B cell (primary cell): ENCODE results near the gene PTGDR. TPM values are rescaled to one million over a fixed set of nuclear protein-coding genes. Genes with fewer than 3 reads are reported as not detected.
A peak's percentile ranks its signal among the peaks of the same experiment; 100 is the strongest.

ENCODE experiments used
- ATAC-seq: fragments of 200-7000 bp; cut with Tn5 transposase; one replicate; pipeline ENCODE4 v1.10.0; 2021; ENCODE audit warnings: low read depth, mild to moderate bottlenecking, moderate number of reproducible peaks, moderate library complexity
- CTCF ChIA-PET: fragments of 350-600 bp; sonication (Branson Sonifier 250); formaldehyde crosslinking; loops from one replicate; lab custom pipeline; 2021; ENCODE audit warnings: antibody characterized with exemption, inconsistent platforms; lab: Charles Lee
- POLR2A ChIA-PET: fragments of 350-600 bp; sonication (Branson Sonifier 250); formaldehyde crosslinking; loops from one replicate; lab custom pipeline; 2021; ENCODE audit warnings: antibody characterized with exemption; lab: Charles Lee
- DNase-seq: peaks from one replicate; pipeline ENCODE4 v3.0.0; 2013
- H2AFZ ChIP-seq: 2 replicates; pipeline ENCODE4 v1.6.1; 2012; ENCODE audit warnings: mild to moderate bottlenecking, low read depth, low read length; ENCODE audit not compliant: insufficient read depth, poor library complexity, severe bottlenecking
- H3K27ac ChIP-seq, 2 donors: 1 replicate in 1 of 2; 2 replicates in 1 of 2; pipeline ENCODE4 v1.5.1; 2012 to 2013; ENCODE audit warnings: low read length in 2 of 2, mild to moderate bottlenecking in 2 of 2, moderate library complexity in 1 of 2
- H3K27me3 ChIP-seq, 4 experiments: fragments of 200-600 bp in 1 of 4; sonication (generic) in 1 of 4; replicated peaks in 1 of 4; 1 replicate in 2 of 4; 2 replicates in 2 of 4; pipeline versions ENCODE4 v1.6.1 to v1.7.0; 2013 to 2016; ENCODE audit warnings: low read length in 3 of 4, mild to moderate bottlenecking in 2 of 4, mixed read lengths in 1 of 4, moderate library complexity in 1 of 4; ENCODE audit not compliant: insufficient read depth in 4 of 4, control insufficient read depth in 3 of 4; ENCODE audit errors: control extremely low read depth in 1 of 4
- H3K36me3 ChIP-seq, 2 experiments: replicated peaks in 1 of 2; 1 replicate in 1 of 2; 2 replicates in 1 of 2; pipeline versions ENCODE4 v1.6.1 to v1.7.1; 2013; ENCODE audit warnings: low read length in 1 of 2; ENCODE audit not compliant: insufficient read depth in 2 of 2, control insufficient read depth in 1 of 2; ENCODE audit errors: control extremely low read depth in 1 of 2, extremely low read depth in 1 of 2
- H3K4me1 ChIP-seq, 2 donors: fragments of 200-600 bp in 1 of 2; sonication (generic) in 1 of 2; 1 replicate in 1 of 2; 2 replicates in 1 of 2; pipeline versions ENCODE4 v1.5.1 to v1.6.1; 2013 to 2017; ENCODE audit warnings: low read length in 2 of 2; ENCODE audit not compliant: control insufficient read depth in 2 of 2, insufficient read depth in 2 of 2
- H3K4me2 ChIP-seq: replicated peaks from 2 replicates; pipeline ENCODE3; 2012; ENCODE audit warnings: mild to moderate bottlenecking, low read depth, low read length; ENCODE audit not compliant: poor library complexity, severe bottlenecking
- H3K4me3 ChIP-seq, 5 experiments: fragments of 200-600 bp in 1 of 5; sonication (generic) in 1 of 5; 1 replicate in 3 of 5; 2 replicates in 2 of 5; pipeline versions ENCODE4 v1.5.1 to v1.7.0; 2011 to 2016; ENCODE audit warnings: low read length in 4 of 5, mild to moderate bottlenecking in 4 of 5, low read depth in 2 of 5, control low read depth in 1 of 5, moderate library complexity in 1 of 5; ENCODE audit not compliant: insufficient read depth in 1 of 5; ENCODE audit errors: control extremely low read depth in 1 of 5, extremely low read depth in 1 of 5
- H3K79me2 ChIP-seq: fragments of 200-600 bp; sonication (generic); one replicate; pipeline ENCODE4 v1.6.0; 2016; ENCODE audit warnings: low read length; ENCODE audit not compliant: control insufficient read depth, insufficient read depth
- H3K9ac ChIP-seq: fragments of 200-600 bp; sonication (generic); 2 replicates; pipeline ENCODE4 v1.6.1; 2017; ENCODE audit warnings: mild to moderate bottlenecking, low read length, moderate library complexity
- H3K9me3 ChIP-seq, 3 donors: one replicate each; pipeline versions ENCODE4 v1.6.1 to v1.7.1; 2013; ENCODE audit warnings: low read length in 2 of 3; ENCODE audit not compliant: control insufficient read depth in 2 of 3, insufficient read depth in 1 of 3; ENCODE audit errors: control extremely low read depth in 1 of 3
- H4K20me1 ChIP-seq: 2 replicates; pipeline ENCODE4 v1.6.0; 2012; ENCODE audit warnings: mild to moderate bottlenecking, low read length; ENCODE audit not compliant: insufficient read depth, control insufficient read depth, poor library complexity, severe bottlenecking
- H3K27ac Mint-ChIP-seq: one replicate; pipeline ENCODE4 v1.8.0; 2021; ENCODE audit warnings: mixed read lengths
- H3K27me3 Mint-ChIP-seq: one replicate; pipeline ENCODE4 v1.8.0; 2021; ENCODE audit warnings: mixed read lengths
- H3K4me1 Mint-ChIP-seq: one replicate; pipeline ENCODE4 v1.8.0; 2021; ENCODE audit warnings: mixed read lengths
- H3K4me3 Mint-ChIP-seq: one replicate; pipeline ENCODE4 v1.8.0; 2021; ENCODE audit warnings: mixed read lengths
- H3K9me3 Mint-ChIP-seq: one replicate; pipeline ENCODE4 v1.8.0; 2022; ENCODE audit warnings: mixed read lengths; ENCODE audit not compliant: insufficient read depth
- EZH2 ChIP-seq: IDR thresholded peaks from 2 replicates; pipeline ENCODE4 v1.6.1; 2012; ENCODE audit warnings: borderline replicate concordance, low read depth, mild to moderate bottlenecking, moderate library complexity, low read length; ENCODE audit not compliant: insufficient read depth, poor library complexity, severe bottlenecking
- WGBS: methylation state at CpG from one replicate; pipeline ENCODE4 v1.1.5; 2013; ENCODE audit warnings: missing lambda C conversion rate; ENCODE audit not compliant: insufficient coverage; 5-methylcytosine and 5-hydroxymethylcytosine counted together
- intact Hi-C: fragments of 100-400 bp; cut with micrococcal nuclease; formaldehyde crosslinking; loops from one replicate; pipeline ENCODE4 v1.10.0; 2022
- polyA plus RNA-seq: library from polyadenylated mRNA; depleted of rRNA; stranded (reverse); fragments of >200 nt; gene quantifications from 2 replicates; pipeline ENCODE4 v1.2.3, GENCODE V29; 2012
- total RNA-seq, 2 donors: library from RNA; stranded (reverse); fragments of 120-200 nt in 1 of 2; gene quantifications; 1 replicate in 1 of 2; 2 replicates in 1 of 2; pipeline versions ENCODE4 v1.2.3 to v1.2.4, GENCODE V29; 2013 to 2022
- TF ChIP-seq, protein P1 (sequence below): fragments of 200-600 bp; IDR thresholded peaks from one replicate; pipeline ENCODE4 v1.8.0; 2022; ENCODE audit warnings: antibody characterized with exemption, mild to moderate bottlenecking

PTGDR gene
- total and polyA plus RNA-seq, 2 donors (not counting 1 experiment from before 2014, with no cell fraction given) = 0.04 TPM; not detected in 1

GRCh38 chr14:52319919-52320318, 52.4 kb downstream of the PTGDR start:
- H3K27ac ChIP-seq = no peak overlapping the region
- Mint-ChIP-seq H3K9me3 (peaks cover 7% of the 10 kb centered on the region), H3K27me3 (peaks cover 59% of the 10 kb centered on the region), H3K4me1 (peaks cover 22% of the 10 kb centered on the region), H3K27ac (no peak overlapping the region), H3K4me3 (no peak overlapping the region)
- DNase-seq = no peak
- WGBS = no CpG with 5 or more reads among the region's 3 CpGs
- ChIA-PET POLR2A (no interaction called here), CTCF (interaction anchor here (0.9 kb wide), 1 partner anchor 8 kb away, joined by 3 read pairs; no protein-coding TSS in a partner anchor)
- no peaks in the 10 kb centered on the region for H3K36me3 ChIP-seq
- peaks cover 0 to 51% (median 49%) of the 10 kb centered on the region in 4 experiments for H3K27me3 ChIP-seq
- TF ChIP-seq EZH2 = no peak
- TF ChIP-seq, protein P1, sequence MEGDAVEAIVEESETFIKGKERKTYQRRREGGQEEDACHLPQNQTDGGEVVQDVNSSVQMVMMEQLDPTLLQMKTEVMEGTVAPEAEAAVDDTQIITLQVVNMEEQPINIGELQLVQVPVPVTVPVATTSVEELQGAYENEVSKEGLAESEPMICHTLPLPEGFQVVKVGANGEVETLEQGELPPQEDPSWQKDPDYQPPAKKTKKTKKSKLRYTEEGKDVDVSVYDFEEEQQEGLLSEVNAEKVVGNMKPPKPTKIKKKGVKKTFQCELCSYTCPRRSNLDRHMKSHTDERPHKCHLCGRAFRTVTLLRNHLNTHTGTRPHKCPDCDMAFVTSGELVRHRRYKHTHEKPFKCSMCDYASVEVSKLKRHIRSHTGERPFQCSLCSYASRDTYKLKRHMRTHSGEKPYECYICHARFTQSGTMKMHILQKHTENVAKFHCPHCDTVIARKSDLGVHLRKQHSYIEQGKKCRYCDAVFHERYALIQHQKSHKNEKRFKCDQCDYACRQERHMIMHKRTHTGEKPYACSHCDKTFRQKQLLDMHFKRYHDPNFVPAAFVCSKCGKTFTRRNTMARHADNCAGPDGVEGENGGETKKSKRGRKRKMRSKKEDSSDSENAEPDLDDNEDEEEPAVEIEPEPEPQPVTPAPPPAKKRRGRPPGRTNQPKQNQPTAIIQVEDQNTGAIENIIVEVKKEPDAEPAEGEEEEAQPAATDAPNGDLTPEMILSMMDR = no peak
- no peak for ATAC-seq
- H3K4me3 ChIP-seq = no peak overlapping the region
- H3K79me2 ChIP-seq = no peaks in the 10 kb centered on the region
- H4K20me1 ChIP-seq = no peaks in the 10 kb centered on the region
- peaks cover 3 to 20% (median 10%) of the 10 kb centered on the region in 3 donors for H3K9me3 ChIP-seq
- H3K4me2 ChIP-seq = no peak overlapping the region
- intact Hi-C loops = no loop called here
- no peak overlapping the region for H3K9ac ChIP-seq
- H3K4me1 ChIP-seq = peaks cover 21% of the 10 kb centered on the region in 2 donors
- no peak overlapping the region for H2AFZ ChIP-seq

DNA sequence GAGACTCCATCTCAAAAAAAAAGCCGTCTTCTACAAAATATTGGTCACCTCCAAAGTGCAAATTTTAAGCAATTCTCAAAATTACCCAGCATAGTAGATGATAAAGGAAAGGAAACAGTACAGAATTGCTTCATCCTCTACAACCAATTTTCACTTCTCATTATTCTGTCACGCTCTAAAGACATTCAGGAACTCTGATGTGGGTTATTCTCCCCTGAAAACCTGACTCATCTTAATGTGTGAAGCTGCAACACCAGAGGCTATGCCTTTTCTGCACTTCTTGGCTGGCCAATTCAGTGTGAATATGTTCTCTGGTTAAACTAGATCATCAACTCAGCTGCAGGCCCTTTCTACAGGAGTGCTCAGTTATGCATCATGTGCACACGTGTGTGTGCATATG, 57.6 kb downstream of the PTGDR start:
- Mint-ChIP-seq H3K27ac (peak overlapping the region; percentile 69), H3K9me3 (peaks cover 9% of the 10 kb centered on the region), H3K27me3 (peaks cover 28% of the 10 kb centered on the region), H3K4me1 (peaks cover 23% of the 10 kb centered on the region), H3K4me3 (peak overlapping the region; percentile 33)
- H2AFZ ChIP-seq = no peak overlapping the region
- H3K4me2 ChIP-seq = peak overlapping the region; percentile 25
- H3K36me3 ChIP-seq = no peaks in the 10 kb centered on the region
- peaks cover 0 to 19% (median 13%) of the 10 kb centered on the region in 4 experiments for H3K27me3 ChIP-seq
- ATAC-seq (peak; percentile 96), DNase-seq (peak; percentile 76)
- intact Hi-C loops = loop anchor here (1.0 to 2.0 kb wide), 2 partner anchors 228 to 404 kb away; partner anchors contain the start of genes GPR137C and TXNDC16
- WGBS = 0% methylated on average over 1 of the region's 3 CpGs
- H3K9me3 ChIP-seq = peaks cover 2 to 20% (median 10%) of the 10 kb centered on the region in 3 donors
- peaks cover 22 to 23% of the 10 kb centered on the region in 2 donors for H3K4me1 ChIP-seq
- ChIA-PET POLR2A (no interaction called here), CTCF (interaction anchor here (1.1 to 1.3 kb wide), 2 partner anchors 8 to 25 kb away, joined by 3 read pairs; no protein-coding TSS in a partner anchor)
- H3K9ac ChIP-seq = no peak overlapping the region
- H4K20me1 ChIP-seq = no peaks in the 10 kb centered on the region
- no peaks in the 10 kb centered on the region for H3K79me2 ChIP-seq
- TF ChIP-seq EZH2 = no peak
- TF ChIP-seq, protein P1 = no peak
- H3K27ac ChIP-seq = no peak overlapping the region
- no peak overlapping the region for H3K4me3 ChIP-seq
